NOMO-1 treated with DMSO at 0.1 percent for 48 hours (cell line): ENCODE data around the gene ADORA2B.
A peak's percentile ranks its signal among the peaks of the same experiment; 100 is the strongest.

Source experiments
- DNase-seq: peaks from one replicate; lab custom pipeline; 2025; ENCODE audit not compliant: unreplicated experiment; lab: John Stamatoyannopoulos, UW

ADORA2B gene

DNA sequence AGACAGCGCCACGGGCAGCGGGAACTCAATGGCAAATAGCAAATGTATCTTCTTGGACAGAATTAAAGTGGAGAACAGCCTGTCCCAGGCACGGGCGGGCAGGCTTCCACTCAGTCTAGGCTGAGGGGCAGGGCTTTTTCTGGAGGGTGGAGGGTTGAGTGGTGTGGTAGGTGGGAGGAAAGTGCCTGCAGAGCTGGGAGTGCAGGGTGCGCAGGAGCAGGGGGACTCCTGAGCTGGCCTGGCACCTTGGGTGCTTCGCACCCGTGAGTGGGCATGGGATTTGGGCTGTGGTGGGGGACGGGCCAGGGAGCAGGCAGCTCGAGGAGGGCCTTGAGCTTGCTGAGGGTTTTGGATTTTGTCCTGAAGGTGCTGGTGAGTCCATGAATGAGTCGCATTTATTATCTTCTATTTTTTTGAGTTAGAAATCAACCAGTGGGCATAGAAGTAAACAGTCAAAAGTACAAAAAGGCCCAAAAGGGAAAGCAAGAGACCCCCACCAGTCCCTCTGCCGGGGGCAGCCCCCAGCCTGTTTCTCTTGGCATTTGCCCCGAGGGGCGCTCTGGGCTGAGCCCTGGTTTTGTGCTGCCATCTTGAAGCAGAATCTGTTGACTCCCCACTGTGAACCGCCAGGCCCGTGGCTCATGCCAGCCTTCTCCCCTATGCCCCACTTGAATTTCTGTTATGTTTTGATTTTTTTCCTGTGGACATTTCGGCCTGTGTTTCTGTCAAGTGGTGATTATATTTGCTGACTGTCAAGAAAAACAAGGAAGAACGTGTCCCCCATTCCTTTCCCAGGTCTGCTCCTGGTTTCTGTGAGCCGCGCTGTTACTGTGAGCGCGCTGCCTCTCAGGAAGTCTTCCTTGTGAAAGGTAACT, 8.2 kb downstream of the ADORA2B start:
- DNase-seq: no peak

DNA sequence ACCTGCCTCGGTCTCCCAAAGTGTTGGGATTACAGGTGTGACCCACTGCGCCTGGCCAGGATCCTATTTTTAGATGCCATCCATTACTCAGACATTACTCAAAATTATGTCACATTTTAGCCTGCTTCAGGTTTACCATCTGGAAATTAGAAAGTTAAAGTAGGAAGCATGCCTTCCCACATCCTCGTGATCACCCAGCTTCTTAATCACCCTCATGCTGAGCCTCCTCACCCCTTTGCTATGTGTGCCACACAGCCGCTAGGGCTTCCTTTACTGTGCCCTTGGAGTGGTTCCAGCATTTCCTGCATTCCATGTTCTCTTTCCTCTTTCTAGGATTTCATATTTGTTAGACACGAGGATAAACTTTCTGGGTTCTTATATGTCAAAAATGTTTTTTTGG, 9.3 kb downstream of the ADORA2B start:
- no peak for DNase-seq

- DNase-seq: peak; percentile 20
Measured at GRCh38 chr17:15955793-15956541, 11.0 kb downstream of the ADORA2B start.

GRCh38 chr17:15957206-15957605, 12.3 kb downstream of the ADORA2B start:
- DNase-seq: no peak

- DNase-seq: no peak
Measured at GRCh38 chr17:15957608-15958307, 12.8 kb downstream of the ADORA2B start.

DNA sequence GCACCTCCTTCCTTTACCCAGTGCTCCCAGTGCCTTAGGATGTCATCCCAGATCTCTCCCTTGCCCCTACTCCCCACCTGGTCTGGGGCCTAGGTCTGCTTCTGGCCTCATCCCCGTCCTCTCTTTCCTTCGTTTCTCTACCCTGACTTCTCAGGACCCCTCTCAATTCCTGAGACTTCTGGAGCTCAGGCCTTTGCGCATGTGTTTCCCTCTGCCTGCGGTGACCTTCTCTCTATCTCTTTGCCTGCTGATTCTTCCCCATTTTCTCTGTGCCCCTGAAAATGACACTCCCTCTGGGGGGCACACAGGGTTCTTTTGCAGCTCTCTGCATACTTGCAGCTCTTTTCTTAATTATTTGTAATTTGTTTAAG, 13.5 kb downstream of the ADORA2B start:
- DNase-seq: no peak

DNA sequence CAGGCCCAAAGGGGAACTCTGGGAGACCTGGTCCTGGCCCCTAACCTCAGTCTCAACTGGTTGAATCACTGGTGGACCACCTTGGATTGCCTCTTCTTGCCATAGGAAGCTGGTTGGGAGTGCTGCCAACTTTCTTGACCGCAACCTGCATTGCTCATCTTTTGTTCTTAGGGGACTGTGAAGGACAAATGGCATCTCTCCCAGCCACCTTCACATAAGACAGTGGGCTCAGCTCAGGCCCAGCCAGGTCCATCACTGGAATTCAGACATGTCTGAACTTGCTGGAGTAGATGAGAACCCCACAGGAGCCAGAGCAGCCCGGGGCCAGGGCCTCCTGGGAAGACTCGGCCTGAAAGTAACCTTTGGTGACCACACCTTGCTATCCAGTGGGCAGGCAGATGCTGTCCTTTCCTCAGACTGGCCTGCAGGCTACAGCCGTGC, 18.8 kb downstream of the ADORA2B start:
- DNase-seq: no peak

DNA sequence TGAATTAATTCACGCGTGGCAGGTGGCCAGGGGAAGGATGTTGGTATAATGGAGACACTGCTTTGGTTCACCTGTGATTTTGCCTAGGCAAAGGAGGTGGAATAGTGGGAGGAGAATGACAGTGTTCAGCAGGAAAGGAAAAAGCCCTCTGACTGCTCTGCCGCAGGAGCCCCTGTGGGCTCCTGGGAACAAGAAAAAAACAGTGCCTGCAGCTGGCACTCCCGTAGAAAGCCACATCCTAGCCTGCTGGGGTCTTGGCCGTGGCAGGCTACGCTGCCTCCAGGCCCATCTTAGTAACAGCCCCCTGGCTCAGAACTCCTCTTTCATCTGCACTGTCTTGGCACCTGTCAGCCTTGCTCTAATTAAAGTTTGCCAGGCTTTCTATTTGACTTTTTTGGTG, 20.6 kb downstream of the ADORA2B start:
- DNase-seq: no peak

- DNase-seq: peak; percentile 54
Measured at GRCh38 chr17:15966183-15966878, 21.4 kb downstream of the ADORA2B start.

- peak; percentile 6 for DNase-seq
Measured at GRCh38 chr17:15966879-15967248, 21.9 kb downstream of the ADORA2B start.

DNA sequence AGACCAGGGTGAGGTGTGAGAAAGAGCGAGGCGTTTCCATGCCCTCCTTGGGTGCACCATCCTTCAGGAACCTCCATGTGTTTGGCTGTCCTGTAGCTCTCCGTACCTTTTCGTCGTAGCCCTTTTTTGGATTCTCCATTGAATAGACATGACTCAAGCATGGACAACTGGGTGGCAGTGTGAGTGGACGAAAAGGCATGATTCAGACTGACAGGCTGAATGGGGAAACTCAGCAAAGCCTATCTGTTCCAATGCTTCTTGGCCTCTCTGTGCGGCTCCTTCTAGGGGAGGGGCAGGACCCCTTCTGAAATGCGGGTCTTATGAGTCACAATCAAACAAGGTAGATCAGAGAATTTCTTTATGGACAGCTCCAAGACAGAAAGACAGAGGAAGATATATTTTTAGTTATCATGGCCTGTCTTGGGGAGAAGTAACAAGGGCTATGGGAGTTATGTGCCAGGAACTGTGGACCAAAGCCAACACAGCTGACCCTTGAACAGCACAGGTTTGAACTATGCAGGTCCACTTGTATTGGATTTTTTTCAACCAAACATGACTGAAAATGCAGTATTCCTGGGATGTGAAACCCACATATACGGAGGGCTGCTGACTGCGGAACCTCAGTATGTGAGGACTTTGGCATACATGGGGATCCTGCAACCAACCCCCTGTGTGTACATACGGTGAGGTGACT, 22.9 kb downstream of the ADORA2B start:
- DNase-seq: no peak

DNA sequence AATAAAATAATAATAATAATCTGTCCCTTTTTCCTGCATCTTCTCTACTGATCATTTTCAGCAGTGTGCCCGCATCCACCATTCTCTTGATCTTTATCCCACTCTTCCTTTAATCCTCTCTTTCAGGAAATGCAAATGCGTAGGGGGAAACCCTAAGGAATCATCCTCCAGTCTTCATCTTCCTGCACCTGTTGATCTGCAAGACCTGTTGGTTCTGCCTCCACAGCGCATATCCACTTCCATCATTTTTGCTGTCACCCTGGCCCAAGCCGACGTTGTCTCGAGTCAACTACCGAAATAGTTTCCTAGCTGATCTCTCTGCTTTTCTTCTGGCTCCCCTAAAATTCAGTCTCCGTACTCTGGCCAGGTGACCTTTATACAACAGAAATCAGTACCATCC, 24.5 kb downstream of the ADORA2B start:
- no peak for DNase-seq

DNA sequence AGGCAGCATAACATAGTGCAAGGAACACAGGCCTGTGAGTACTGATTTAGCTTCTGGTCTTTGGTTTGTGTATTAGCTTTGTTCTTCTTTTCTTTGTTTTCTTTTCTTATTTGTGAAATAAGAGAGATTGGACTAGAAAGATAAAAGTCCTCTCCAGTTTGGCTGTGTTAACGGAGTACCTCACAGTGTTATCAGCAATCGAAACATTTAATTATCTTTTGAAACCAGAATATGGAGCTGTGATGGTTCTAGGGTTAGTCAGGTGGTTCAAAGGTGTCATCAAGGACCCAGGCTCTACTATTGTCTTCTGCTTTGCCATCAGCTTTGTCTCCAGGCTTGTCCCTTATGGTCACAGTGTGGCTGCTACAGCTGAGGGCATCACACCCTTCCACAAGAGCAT, 25.6 kb downstream of the ADORA2B start:
- no peak for DNase-seq

GRCh38 chr17:15971098-15971678, 26.3 kb downstream of the ADORA2B start:
- peak; percentile 69 for DNase-seq

DNA sequence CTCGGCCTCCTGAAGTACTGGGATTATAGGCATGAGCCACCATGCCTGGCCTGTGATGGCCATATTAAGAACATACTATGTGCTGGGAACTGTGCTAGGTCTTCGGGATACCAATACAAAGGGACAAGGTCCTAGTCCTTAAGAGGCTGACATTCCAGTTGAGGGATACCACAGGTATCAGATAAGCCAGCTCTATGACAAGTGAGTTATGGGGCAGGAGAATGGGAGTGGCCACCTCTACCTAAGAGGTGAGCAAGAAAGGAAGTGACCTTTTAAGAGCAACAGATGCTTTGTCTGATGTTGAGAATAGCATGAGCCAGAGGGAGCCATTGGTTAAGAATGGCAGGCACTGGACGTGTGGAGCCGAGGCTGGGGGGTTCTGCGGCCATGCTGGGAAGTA, 27.0 kb downstream of the ADORA2B start:
- DNase-seq: no peak

GRCh38 chr17:15972497-15972951, 27.6 kb downstream of the ADORA2B start:
- peak; percentile 15 for DNase-seq

- no peak for DNase-seq
Measured at GRCh38 chr17:15973016-15973415, 28.1 kb downstream of the ADORA2B start.

GRCh38 chr17:15973834-15974233, 28.9 kb downstream of the ADORA2B start:
- no peak for DNase-seq

GRCh38 chr17:15977894-15978293, 33.0 kb downstream of the ADORA2B start:
- DNase-seq: no peak

GRCh38 chr17:15978606-15979005, 33.7 kb downstream of the ADORA2B start:
- no peak for DNase-seq
